BE2C (cell line): ENCODE results near the gene POLR1A.

Experiments
- DNase-seq: peaks from one replicate; pipeline ENCODE4 v3.0.0-alpha.2; 2020
- H3K27me3 ChIP-seq: fragments of 250-450 bp; sonication (Bioruptor Pico); 2 replicates; pipeline ENCODE4 v1.5.1; 2020; ENCODE audit warnings: mild to moderate bottlenecking
- H3K36me3 ChIP-seq: fragments of 250-450 bp; sonication (Bioruptor Pico); 2 replicates; pipeline ENCODE4 v1.5.1; 2020; ENCODE audit warnings: mild to moderate bottlenecking
- H3K4me1 ChIP-seq: fragments of 250-450 bp; sonication (Bioruptor Pico); 2 replicates; pipeline ENCODE4 v1.5.1; 2020
- H3K4me3 ChIP-seq: 2 replicates; pipeline ENCODE4 v1.5.1; 2011; ENCODE audit warnings: low read depth, low read length
- H3K9me3 ChIP-seq: fragments of 250-450 bp; sonication (Bioruptor Pico); 2 replicates; pipeline ENCODE4 v1.5.1; 2020
- TF ChIP-seq, protein P1 (sequence below): IDR thresholded peaks from 2 replicates; pipeline ENCODE4 v1.5.1; 2012; ENCODE audit warnings: mild to moderate bottlenecking, low read depth, low read length

Gene POLR1A

DNA sequence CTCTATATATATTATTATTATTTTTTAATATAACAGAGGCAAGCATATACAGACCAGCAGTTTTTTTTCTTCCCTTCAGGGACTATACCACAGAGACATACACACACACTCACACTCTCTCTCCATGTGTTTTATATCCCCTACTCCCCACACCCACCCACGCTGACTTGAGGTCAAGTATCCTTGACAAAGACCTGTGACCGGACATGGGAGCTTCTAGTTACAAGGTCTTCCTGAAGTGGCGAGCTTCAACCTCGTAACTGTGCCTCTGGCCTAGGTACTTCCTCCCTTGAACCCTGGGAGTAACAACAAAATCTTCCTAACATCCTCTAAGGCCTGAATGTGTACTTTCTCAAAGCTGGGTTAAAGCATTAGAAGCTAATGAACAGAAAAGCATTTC, 52.5 kb downstream of the POLR1A start:
- peaks cover 13% of the 10 kb centered on the region for H3K36me3 ChIP-seq
- no peaks in the 10 kb centered on the region for H3K27me3 ChIP-seq
- no peaks in the 10 kb centered on the region for H3K4me1 ChIP-seq
- H3K4me3 ChIP-seq: no peak overlapping the region
- DNase-seq: no peak
- H3K9me3 ChIP-seq: no peaks in the 10 kb centered on the region
- TF ChIP-seq, protein P1, sequence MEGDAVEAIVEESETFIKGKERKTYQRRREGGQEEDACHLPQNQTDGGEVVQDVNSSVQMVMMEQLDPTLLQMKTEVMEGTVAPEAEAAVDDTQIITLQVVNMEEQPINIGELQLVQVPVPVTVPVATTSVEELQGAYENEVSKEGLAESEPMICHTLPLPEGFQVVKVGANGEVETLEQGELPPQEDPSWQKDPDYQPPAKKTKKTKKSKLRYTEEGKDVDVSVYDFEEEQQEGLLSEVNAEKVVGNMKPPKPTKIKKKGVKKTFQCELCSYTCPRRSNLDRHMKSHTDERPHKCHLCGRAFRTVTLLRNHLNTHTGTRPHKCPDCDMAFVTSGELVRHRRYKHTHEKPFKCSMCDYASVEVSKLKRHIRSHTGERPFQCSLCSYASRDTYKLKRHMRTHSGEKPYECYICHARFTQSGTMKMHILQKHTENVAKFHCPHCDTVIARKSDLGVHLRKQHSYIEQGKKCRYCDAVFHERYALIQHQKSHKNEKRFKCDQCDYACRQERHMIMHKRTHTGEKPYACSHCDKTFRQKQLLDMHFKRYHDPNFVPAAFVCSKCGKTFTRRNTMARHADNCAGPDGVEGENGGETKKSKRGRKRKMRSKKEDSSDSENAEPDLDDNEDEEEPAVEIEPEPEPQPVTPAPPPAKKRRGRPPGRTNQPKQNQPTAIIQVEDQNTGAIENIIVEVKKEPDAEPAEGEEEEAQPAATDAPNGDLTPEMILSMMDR: no peak

DNA sequence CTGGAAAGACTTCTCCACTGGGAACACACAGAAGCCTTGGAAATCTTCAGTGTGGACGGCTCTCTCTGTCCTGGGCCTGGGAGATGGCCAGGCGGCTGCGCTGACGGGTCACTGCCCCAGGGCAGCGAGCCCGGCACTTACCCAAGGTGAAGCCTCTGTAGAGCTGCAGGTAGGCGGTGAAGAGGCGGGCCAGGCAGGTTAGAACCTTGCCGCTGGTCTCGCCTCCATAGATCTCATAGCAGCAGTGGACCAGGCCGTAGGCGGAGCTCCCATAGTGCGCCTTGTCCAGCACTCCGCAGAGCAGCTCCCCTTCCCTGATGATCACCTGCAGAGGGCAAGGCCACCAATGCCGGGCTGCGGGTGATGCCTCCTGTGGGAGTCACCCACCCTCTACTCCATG, 53.0 kb downstream of the POLR1A start:
- Histone ChIP-seq H3K9me3 (no peaks in the 10 kb centered on the region), H3K4me3 (no peak overlapping the region), H3K36me3 (peaks cover 13% of the 10 kb centered on the region), H3K4me1 (no peaks in the 10 kb centered on the region), H3K27me3 (no peaks in the 10 kb centered on the region)
- TF ChIP-seq, protein P1: no peak
- no peak for DNase-seq

GRCh38 chr2:86052265-86052664, 53.4 kb downstream of the POLR1A start:
- Histone ChIP-seq H3K4me1 (no peaks in the 10 kb centered on the region), H3K9me3 (no peaks in the 10 kb centered on the region), H3K27me3 (no peaks in the 10 kb centered on the region), H3K36me3 (peaks cover 13% of the 10 kb centered on the region), H3K4me3 (no peak overlapping the region)
- DNase-seq: no peak
- TF ChIP-seq, protein P1: no peak

DNA sequence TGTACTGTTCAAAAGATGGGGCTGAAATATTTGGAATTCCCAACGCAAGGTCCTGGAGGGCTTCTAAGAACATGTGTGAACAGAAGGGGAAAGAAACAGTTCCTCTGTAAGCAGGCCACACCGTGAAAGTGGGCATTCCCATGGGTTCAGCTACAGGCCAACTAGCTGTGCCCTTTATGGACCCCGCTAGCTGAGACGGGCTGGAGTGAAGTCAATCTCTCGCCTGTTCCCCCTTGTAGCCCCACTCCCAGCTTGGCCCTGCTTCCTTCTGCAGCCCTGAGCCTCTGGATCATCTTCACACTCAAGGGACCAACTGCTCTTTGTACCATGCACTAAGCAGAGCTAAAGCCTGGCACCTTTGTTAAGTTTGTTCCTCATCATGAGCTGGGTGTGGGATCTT, 55.4 kb downstream of the POLR1A start:
- no peaks in the 10 kb centered on the region for H3K9me3 ChIP-seq
- TF ChIP-seq, protein P1: no peak
- no peaks in the 10 kb centered on the region for H3K4me1 ChIP-seq
- DNase-seq: no peak
- H3K4me3 ChIP-seq: no peak overlapping the region
- peaks cover 19% of the 10 kb centered on the region for H3K36me3 ChIP-seq
- H3K27me3 ChIP-seq: no peaks in the 10 kb centered on the region

- Histone ChIP-seq H3K36me3 (peaks cover 27% of the 10 kb centered on the region), H3K27me3 (no peaks in the 10 kb centered on the region)
These were observed 56.2 kb downstream of the POLR1A start for GRCh38 chr2:86049529-86049928.

GRCh38 chr2:86048888-86049287, 56.8 kb downstream of the POLR1A start:
- no peak for DNase-seq

More at GRCh38 chr2:86049529-86049928, 56.2 kb downstream of the POLR1A start:
- TF ChIP-seq, protein P1: no peak
- no peak for DNase-seq
- Histone ChIP-seq H3K4me3 (no peak overlapping the region), H3K9me3 (no peaks in the 10 kb centered on the region), H3K4me1 (no peaks in the 10 kb centered on the region)

More at GRCh38 chr2:86048888-86049287, 56.8 kb downstream of the POLR1A start:
- Histone ChIP-seq H3K9me3 (no peaks in the 10 kb centered on the region), H3K27me3 (no peaks in the 10 kb centered on the region), H3K36me3 (peaks cover 30% of the 10 kb centered on the region), H3K4me1 (no peaks in the 10 kb centered on the region), H3K4me3 (no peak overlapping the region)
- TF ChIP-seq, protein P1: no peak
